Activated CD8-positive, alpha-beta memory T cell treated with anti-CD3 and anti-CD28 coated beads for 1 hour (primary cell): ENCODE results near the gene SUCLA2.

Experiments
- DNase-seq, 2 donors: peaks; one replicate each; pipeline ENCODE4 v3.0.0-alpha.2; 2020; ENCODE audit warnings: low read depth in 1 of 2; ENCODE audit errors: extremely low read depth in 1 of 2

Gene SUCLA2

GRCh38 chr13:47904891-47905290 lies 96.2 kb downstream of the SUCLA2 start:
- DNase-seq, result no peak

GRCh38 chr13:47904241-47904640 lies 96.8 kb downstream of the SUCLA2 start:
- DNase-seq, result no peak

GRCh38 chr13:47903836-47904235 lies 97.2 kb downstream of the SUCLA2 start:
- no peak for DNase-seq

- no peak for DNase-seq
These were observed 99.6 kb downstream of the SUCLA2 start for GRCh38 chr13:47901441-47901840.

- DNase-seq, result no peak
These were observed 103.0 kb downstream of the SUCLA2 start for GRCh38 chr13:47898080-47898479.

GRCh38 chr13:47897411-47898050 lies 103.5 kb downstream of the SUCLA2 start:
- DNase-seq, result no peak

- DNase-seq, result no peak
These were observed 104.5 kb downstream of the SUCLA2 start for GRCh38 chr13:47896546-47896945.

GRCh38 chr13:47896111-47896510 lies 105.0 kb downstream of the SUCLA2 start:
- no peak for DNase-seq

- no peak for DNase-seq
These were observed 107.5 kb downstream of the SUCLA2 start for GRCh38 chr13:47893527-47893926.
